ENCODE data around the gene ANKH. TPM values are rescaled to one million over a fixed set of nuclear protein-coding genes. Genes with fewer than 3 reads are reported as not detected.

The ANKH gene
- total RNA-seq, 1 experiment from 2014 or later = 65.2 TPM

GRCh38 chr5:14700478-14701436 lies 170.8 kb downstream of the ANKH start:
- peaks cover 4 to 11% of the 10 kb centered on the region in 2 experiments; a peak in 2 of 4 replicates for H3K36me3 ChIP-seq (ENCODE audit: control insufficient read depth in 1 of 2, insufficient read depth in 2 of 2, low read length in 2 of 2)

GRCh38 chr5:14699807-14700400 lies 171.7 kb downstream of the ANKH start:
- Histone ChIP-seq H3K9me2 (ENCODE audit: insufficient read depth) (no peaks in the 10 kb centered on the region), H3K9ac (ENCODE audit: low read length) (no peak overlapping the region), H2AFZ (ENCODE audit: low read depth, low read length, poor library complexity, severe bottlenecking) (no peak overlapping the region), H3K9me3 (ENCODE audit: control insufficient read depth in 1 of 2, insufficient read depth in 1 of 2, low read depth in 1 of 2, low read length in 2 of 2) (no peaks in the 10 kb centered on the region), H3K36me3 (ENCODE audit: control insufficient read depth in 1 of 2, insufficient read depth in 2 of 2, low read length in 2 of 2) (peaks cover 5 to 11% of the 10 kb centered on the region in 2 experiments; a peak in 3 of 4 replicates), H3K4me3 (replicated peaks in 1 of 2; ENCODE audit: low read depth in 1 of 2, low read length in 2 of 2) (no peak overlapping the region), H3K4me2 (ENCODE audit: low read length) (no peak overlapping the region), H4K20me1 (ENCODE audit: insufficient read depth) (no peaks in the 10 kb centered on the region), H3K27ac (ENCODE audit: low read depth, low read length) (no peak overlapping the region), H3K4me1 (ENCODE audit: control insufficient read depth in 1 of 2, insufficient read depth in 2 of 2, low read length in 2 of 2) (no peaks in the 10 kb centered on the region), H3K27me3 (ENCODE audit: insufficient read depth, low read length) (no peaks in the 10 kb centered on the region), H3K79me2 (ENCODE audit: insufficient read depth, low read length) (no peaks in the 10 kb centered on the region)
- ATAC-seq = no peak
- ChIA-PET RAD21 (ENCODE audit: low non-redundant PET in 1 of 2, low total read pairs in 2 of 2, uncharacterized antibody in 2 of 2, unreplicated experiment in 2 of 2) (no interaction called here), CTCF (no interaction called here), POLR2A (no interaction called here)
- intact Hi-C loops (cut with micrococcal nuclease) = no loop called here
- DNase-seq (ENCODE audit: low read depth, low spot score) = no peak
- no peak for TF ChIP-seq CBX3 (IDR thresholded peaks at IDR 0.05; ENCODE audit: low read depth)
- TF ChIP-seq, protein P1, sequence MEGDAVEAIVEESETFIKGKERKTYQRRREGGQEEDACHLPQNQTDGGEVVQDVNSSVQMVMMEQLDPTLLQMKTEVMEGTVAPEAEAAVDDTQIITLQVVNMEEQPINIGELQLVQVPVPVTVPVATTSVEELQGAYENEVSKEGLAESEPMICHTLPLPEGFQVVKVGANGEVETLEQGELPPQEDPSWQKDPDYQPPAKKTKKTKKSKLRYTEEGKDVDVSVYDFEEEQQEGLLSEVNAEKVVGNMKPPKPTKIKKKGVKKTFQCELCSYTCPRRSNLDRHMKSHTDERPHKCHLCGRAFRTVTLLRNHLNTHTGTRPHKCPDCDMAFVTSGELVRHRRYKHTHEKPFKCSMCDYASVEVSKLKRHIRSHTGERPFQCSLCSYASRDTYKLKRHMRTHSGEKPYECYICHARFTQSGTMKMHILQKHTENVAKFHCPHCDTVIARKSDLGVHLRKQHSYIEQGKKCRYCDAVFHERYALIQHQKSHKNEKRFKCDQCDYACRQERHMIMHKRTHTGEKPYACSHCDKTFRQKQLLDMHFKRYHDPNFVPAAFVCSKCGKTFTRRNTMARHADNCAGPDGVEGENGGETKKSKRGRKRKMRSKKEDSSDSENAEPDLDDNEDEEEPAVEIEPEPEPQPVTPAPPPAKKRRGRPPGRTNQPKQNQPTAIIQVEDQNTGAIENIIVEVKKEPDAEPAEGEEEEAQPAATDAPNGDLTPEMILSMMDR (IDR thresholded peaks at IDR 0.05 in 2 of 3, conservative IDR thresholded peaks at IDR 0.05 in 1 of 3; ENCODE audit: borderline replicate concordance in 1 of 3, insufficient read depth in 1 of 3, low read depth in 2 of 3, low read length in 2 of 3) = no peak
- no peak for TF ChIP-seq SP1 (IDR thresholded peaks at IDR 0.05; ENCODE audit: low read depth)
- TF ChIP-seq FOSL1 (IDR thresholded peaks at IDR 0.05; ENCODE audit: low read depth) = no peak
- TF ChIP-seq CEBPB (IDR thresholded peaks at IDR 0.05; ENCODE audit: low read depth) = no peak
- TF ChIP-seq RAD21 (IDR thresholded peaks at IDR 0.05; ENCODE audit: low read depth) = no peak
- TF ChIP-seq, protein P2, sequence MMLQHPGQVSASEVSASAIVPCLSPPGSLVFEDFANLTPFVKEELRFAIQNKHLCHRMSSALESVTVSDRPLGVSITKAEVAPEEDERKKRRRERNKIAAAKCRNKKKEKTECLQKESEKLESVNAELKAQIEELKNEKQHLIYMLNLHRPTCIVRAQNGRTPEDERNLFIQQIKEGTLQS (IDR thresholded peaks at IDR 0.05) = no peak
- TF ChIP-seq, protein P3, sequence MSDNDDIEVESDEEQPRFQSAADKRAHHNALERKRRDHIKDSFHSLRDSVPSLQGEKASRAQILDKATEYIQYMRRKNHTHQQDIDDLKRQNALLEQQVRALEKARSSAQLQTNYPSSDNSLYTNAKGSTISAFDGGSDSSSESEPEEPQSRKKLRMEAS (IDR thresholded peaks at IDR 0.05) = no peak
- TF ChIP-seq TCF7L2 (IDR thresholded peaks at IDR 0.05; ENCODE audit: borderline replicate concordance, extremely low read depth, insufficient read depth, insufficient read length) = no peak
- no peak for TF ChIP-seq EGR1 (IDR thresholded peaks at IDR 0.05; ENCODE audit: low read depth)
- no peak for TF ChIP-seq SRF (IDR thresholded peaks at IDR 0.05; ENCODE audit: low read depth)
- TF ChIP-seq EZH2phosphoT487 (IDR thresholded peaks at IDR 0.05; ENCODE audit: borderline replicate concordance) = no peak
- no peak for TF ChIP-seq EZH2 (IDR thresholded peaks at IDR 0.05)
- TF ChIP-seq ZFX (IDR thresholded peaks at IDR 0.05) = no peak
- TF ChIP-seq POLR2A (IDR thresholded peaks at IDR 0.05; ENCODE audit: borderline replicate concordance, extremely low read depth, insufficient read depth, insufficient read length) = no peak
- TF ChIP-seq ELF1 (IDR thresholded peaks at IDR 0.05; ENCODE audit: borderline replicate concordance, low read depth) = no peak
- no TSS peak for BruUV-seq (replicated peaks)

More at GRCh38 chr5:14700478-14701436, 170.8 kb downstream of the ANKH start:
- Histone ChIP-seq H3K27ac (ENCODE audit: low read depth, low read length) (no peak overlapping the region), H3K79me2 (ENCODE audit: insufficient read depth, low read length) (no peaks in the 10 kb centered on the region), H3K4me1 (ENCODE audit: control insufficient read depth in 1 of 2, insufficient read depth in 2 of 2, low read length in 2 of 2) (no peaks in the 10 kb centered on the region), H3K9me3 (ENCODE audit: control insufficient read depth in 1 of 2, insufficient read depth in 1 of 2, low read depth in 1 of 2, low read length in 2 of 2) (no peaks in the 10 kb centered on the region), H3K27me3 (ENCODE audit: insufficient read depth, low read length) (no peaks in the 10 kb centered on the region), H3K9me2 (ENCODE audit: insufficient read depth) (no peaks in the 10 kb centered on the region), H3K4me3 (replicated peaks in 1 of 2; ENCODE audit: low read depth in 1 of 2, low read length in 2 of 2) (no peak overlapping the region), H3K4me2 (ENCODE audit: low read length) (no peak overlapping the region), H4K20me1 (ENCODE audit: insufficient read depth) (no peaks in the 10 kb centered on the region), H3K9ac (ENCODE audit: low read length) (no peak overlapping the region), H2AFZ (ENCODE audit: low read depth, low read length, poor library complexity, severe bottlenecking) (no peak overlapping the region)
- RAD21 ChIA-PET (ENCODE audit: low non-redundant PET in 1 of 2, low total read pairs in 2 of 2, uncharacterized antibody in 2 of 2, unreplicated experiment in 2 of 2) = no interaction called here
- CTCF ChIA-PET = no interaction called here
- ATAC-seq = no peak
- POLR2A ChIA-PET = no interaction called here
- TF ChIP-seq YY1 (IDR thresholded peaks at IDR 0.05; ENCODE audit: extremely low read depth, insufficient replicate concordance, low read depth, low read length) (no peak), CEBPB (IDR thresholded peaks at IDR 0.05; ENCODE audit: low read depth) (no peak)
- BruUV-seq (replicated peaks) = no TSS peak
- DNase-seq (ENCODE audit: low read depth, low spot score) = no peak
- intact Hi-C loops (cut with micrococcal nuclease) = no loop called here
